GM10847 (cell line): ENCODE measurements around the gene ONECUT1.

Source experiments
- POLR2A ChIP-seq: IDR thresholded peaks from 2 replicates; pipeline ENCODE4 v1.6.1; 2011; ENCODE audit not compliant: insufficient read length; ENCODE audit errors: extremely low read depth

ONECUT1 gene

DNA sequence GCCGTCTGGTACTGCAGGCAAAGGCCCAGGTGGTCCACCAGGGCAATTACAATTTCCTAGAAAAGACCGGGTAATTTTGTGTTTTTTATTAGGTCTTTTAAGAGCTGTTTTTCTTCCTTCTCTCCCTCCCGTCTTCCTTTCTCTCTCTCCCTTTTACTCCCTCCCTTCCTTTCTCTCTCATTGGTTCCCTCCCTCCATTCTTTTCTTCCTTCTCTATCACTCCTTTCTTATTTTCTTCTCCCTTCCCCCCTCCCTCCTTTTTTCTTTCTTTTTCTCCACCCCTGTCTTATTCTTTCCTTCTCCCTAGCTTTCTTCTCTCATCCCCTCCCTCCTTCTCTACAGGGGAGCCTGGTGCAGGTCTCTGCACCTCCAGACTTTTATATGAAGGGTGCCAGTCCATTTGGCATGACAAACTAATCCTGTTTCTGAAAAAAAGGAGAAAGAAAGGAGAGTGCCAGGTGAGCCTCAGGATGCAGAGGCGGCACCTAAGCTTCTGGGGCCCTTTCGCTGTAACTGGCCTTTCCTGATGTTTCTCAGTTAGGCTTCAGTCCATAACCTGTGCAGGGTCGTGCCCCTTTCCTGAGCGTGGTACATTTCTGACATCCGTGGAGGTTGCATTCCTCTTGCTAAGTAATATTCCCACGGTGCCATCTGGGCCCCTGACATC, 9.1 kb upstream of the ONECUT1 start:
- no peak for TF ChIP-seq POLR2A

DNA sequence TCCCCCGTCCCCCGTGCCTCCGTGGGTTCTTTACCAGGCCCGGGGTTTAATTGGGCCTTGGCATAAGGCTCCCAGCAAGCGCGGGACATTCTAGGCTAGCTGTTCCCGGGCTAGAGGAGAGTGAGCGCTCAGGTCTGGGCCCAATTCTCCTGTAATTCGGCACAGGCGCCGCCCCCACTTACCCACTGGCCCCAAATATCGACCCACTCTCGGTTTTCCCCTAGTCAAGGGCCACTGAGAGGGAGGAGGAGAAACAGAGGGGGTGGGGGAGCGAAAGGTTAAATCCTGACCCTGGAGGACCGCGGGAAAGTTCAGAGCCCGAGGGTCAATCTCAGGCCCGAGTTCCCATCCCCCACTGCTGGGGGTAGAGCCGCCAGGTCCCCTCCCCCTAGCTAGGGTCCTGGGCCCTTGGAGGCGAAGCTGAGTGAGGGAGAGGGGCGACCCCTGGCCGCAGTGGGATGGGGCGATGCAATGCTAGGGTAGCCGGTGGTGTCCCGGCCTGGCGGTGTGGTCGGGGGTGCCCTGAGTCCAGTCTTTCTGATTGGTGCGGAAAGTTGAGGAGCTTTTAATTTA, 8.5 kb upstream of the ONECUT1 start:
- TF ChIP-seq POLR2A, result no peak

DNA sequence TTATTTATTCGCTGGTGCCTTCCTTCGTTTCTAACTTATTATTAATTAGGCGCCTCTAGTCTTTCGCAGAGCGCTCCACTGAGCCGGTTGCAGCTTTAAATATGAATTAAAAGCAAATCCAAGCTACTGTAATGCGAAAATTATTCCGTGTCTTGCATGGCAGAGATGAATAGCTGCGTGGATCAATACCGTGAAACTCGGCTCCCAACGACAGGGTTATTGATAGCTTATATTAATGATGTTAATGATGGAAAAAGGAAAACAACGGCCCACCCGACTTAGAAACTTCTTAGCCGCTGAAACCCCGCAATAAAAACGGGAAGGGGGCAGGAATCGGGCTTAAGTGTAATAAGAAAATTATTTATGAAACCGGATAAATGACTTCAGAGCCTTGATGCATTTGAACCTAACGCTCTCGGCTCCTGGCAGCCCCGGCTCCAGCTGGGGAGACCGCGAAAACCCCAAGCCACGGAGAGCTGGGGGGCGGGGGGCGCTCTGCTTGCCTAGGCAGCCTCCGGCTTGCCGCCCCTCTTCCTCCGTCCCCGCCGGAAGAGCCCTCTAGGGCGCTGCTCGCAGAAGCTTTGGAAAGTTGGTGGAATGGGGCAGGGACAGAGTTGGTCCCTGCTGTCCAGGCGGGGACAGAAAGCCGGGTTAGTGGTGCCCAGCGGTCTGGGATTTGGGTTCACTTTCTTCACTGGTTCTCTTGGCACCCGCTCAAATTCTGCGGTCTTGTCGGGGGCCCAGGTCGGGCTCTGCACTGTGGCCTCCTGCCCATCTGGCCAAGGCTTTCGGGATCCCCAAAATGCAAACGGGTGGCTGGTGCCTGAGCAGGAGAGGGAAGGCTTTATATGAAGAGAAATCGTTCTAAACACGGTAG, 7.7 kb upstream of the ONECUT1 start:
- no peak for TF ChIP-seq POLR2A

DNA sequence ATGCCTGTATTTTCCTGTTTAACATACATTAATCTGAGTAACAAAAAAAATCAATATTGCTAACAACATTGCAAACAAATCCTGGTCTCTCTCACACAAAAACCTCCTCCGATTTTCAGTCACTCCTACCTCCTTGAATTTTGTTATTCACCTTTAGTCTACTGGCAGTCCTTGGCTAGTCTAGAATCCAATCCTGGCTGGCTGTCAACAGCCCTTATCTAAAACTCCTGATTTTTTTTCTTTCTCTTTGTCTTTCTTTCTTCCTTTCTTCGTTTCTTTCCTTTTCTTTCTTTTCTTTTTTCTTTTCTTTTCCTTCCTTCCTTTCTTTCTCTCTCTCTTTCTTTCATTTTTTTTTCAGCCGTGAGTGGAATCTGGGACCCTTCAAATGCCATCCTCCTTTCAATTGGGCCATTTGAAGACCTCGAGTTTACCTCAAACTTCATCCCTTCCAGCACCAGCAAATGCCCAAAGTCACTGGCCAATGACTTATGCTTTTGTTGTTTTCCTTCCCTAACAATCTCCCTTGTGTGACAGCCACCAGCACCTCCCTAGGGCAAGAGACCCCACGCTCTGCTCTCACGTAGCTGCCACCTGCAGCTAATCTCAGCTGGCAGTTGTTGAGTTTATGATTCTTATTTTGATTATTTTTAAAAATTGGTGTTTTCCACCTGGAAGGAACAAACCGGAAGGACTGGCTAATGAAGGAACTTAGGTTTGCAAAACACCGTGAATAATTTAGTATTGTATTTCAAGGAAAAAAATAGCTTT, 6.8 kb upstream of the ONECUT1 start:
- no peak for TF ChIP-seq POLR2A

DNA sequence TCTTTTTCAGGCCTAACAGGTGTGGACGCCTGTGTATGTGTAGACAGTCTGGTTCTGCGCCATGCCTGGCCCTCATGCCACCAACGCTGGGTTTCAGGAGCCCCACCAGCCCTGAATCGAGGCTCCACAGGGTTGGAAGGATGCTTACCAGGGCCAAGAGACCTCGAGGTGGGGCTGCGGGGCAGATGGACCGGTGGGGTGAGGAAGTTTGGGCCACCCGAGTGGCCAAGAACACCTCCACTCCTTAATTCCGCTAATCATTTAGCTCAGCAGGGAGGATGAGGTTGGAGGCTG, 6.0 kb upstream of the ONECUT1 start:
- no peak for TF ChIP-seq POLR2A

DNA sequence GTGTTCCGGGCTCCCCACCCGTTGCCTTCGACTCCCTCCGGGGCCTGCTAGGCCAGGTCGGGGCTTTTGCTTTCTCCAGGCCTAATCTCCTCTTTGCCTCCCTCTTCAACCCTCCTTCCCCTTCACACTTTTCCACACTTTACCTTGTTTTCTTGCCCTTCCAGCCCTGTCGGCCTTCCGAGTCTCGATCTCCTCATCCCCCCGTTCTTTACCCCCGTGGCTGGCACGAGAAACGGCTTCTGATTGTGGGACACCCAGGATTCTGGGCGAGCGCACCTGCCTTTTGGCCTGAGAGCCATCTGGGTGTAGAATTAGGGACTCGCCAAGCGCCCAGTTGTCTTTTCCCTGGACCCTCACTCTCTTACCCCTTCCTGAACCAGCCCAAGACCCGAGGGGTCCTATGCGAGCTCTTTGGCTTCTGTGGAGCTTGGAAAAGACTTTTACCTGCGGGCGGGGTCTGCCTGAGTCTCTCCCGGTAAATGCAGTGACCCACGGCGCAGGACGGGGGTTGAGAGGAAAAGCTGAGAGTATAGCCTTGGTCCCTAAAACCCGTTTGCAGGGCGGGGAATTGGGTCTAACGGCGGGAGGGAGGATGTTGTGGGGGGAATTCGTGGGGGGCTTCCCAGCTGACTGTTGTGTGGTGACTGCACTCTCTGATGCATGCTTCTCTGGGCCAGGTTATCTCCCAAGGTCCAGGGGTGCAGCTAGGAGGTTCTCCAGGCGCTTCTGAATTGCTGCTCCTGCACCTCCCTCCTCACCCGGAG, 5.5 kb upstream of the ONECUT1 start:
- no peak for TF ChIP-seq POLR2A

DNA sequence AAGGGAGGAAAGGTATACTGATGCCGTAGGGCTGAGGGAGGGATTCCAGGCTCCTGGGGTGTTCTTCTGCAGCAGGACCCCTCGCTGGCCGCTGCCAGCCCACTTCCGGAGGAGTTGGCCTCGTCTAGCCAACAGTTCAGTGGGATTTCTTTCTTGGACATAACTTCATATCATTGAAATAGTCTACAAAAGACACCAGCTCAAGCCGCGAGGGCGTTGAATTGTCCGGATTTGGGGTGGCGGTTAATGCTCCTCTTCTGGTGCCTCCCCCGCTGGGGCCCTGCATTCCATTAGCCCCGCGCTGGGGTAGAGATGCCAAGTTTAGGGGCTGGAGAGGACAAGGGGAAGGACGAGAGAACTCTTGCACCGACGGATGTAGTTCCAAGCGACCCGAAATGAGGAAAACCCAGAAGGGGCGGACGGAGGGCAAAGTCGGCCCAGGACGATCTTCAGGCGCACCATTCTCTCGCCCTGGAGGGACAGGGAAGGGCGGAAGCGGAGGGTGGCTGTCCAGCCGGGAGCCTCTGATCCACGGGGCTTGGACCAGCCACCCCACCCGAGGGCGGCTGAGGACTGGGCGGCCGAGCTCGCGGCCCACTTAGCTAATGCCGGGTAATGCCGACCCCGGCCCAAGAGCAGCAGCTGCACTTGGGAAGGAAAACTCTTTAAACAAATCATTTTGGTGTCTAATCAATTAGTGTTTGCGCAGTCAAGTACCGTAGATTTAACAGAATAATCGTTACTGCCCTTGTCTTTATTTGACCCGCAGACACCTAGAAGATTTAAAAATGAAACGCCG, 4.7 kb upstream of the ONECUT1 start:
- no peak for TF ChIP-seq POLR2A

DNA sequence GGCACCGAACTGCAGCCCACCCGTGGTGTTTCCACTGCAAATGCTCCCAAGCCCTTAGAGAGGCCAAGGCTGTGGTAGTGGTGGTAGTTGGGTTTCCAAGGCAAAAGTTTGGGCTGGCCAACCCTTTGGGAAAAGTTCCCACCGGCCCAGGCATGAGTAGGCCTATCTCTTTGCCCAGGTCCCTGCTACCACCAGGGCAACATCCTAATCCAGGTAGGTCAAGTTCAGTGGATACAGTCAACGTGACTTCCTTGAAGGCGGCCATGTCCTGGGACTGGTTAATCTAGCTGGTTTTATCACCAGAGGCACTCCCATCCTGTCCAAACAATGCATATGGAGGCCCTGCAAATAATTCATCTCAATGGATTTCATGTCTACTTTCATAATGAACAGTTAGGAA, 1.6 kb upstream of the ONECUT1 start:
- TF ChIP-seq POLR2A, result no peak

DNA sequence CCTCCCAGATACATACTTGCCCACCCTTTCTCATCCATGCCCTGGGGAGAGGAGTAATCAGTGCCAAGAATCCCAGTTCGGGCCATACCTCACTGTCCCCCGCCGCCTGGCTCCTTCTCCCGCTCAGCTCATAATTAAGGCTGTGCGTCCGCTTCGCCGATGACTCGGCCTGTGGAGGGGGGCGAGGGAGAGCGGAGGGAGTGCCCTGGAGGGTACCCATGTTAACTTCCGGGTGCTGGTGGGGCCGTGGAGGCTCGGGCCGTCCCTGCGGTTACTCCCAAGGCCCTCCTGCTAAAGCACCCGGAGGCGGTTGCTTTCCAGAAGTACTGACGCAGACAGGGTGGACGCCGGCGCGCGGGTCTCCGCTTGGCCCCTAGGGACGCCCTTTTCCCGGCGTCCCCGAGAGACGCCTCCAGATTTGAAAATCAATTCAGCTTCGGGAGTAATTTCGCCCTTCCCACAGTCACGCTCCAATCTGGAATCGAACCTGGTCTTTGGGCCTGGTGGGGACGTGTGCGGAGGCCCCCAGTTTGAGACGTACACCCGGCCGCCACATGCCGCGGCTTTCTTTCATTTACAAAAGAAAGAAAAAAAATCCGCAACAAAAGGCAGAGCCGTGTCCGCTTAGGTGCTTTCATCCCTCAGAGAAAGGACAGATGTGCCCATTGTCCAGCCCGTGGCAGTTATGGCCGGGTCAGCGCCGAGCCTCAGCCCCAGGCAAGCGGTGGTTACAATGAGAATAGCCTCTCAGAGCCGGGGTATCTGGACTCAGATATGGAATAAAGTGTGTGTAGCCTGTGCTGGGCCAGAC, 1.0 kb upstream of the ONECUT1 start:
- no peak for TF ChIP-seq POLR2A

DNA sequence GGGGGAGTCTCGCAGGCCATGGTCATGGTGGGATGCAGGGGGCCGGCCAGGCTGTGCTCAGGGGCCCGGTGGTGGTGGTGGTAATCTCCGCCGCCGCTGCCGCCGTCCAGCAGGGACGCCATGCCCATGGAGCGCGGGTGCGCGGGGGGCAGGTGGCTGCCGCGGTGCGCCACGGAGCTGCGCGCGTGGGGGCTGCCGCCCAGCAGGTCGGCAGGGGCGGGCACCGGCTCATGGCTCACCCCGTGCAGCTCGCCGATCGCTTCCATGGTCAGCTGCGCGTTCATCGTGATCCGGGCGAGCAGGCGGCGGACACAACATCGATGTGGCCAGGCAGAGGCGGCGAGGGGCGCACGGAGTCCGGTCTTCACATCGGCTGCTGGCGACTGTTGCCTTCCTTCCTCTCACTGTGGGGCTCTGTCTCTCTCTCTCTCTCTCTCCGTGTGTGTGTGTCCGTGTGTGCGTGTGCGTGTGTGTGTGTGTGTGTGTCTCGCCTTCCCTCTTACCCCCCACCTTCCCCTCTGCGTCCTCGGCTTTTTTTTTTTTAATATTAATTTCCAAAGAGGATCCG, 451 bp downstream of the ONECUT1 start:
- no peak for TF ChIP-seq POLR2A

DNA sequence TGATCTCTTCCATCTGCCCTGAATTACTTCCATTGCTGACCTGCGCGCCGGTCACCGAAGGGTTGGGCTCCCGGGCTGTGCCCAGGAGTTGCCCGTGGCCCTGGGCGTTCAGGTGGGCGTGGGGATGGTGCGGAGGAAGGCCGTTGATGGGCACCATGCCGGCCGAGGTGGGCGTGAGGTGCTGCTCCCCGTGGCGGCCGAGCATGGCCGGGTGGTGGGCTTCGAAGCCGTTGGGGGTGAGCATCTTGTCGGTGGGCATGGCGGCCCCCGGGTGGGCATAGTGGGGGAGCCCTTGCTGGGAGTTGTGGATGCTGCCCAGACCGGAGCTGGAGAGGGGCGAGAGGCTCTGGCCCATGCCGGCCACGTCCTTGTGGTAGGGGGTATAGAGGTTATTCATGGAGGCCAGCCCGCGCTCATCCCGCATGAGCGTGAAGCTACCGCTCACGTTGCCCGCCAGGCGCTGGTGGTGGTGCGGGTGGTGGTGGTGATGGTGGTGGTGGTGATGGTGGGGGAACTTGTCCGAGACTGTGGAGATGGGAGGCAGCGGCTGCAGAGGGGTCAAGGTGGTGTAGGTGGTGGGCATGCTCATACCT, 1.0 kb downstream of the ONECUT1 start:
- no peak for TF ChIP-seq POLR2A

DNA sequence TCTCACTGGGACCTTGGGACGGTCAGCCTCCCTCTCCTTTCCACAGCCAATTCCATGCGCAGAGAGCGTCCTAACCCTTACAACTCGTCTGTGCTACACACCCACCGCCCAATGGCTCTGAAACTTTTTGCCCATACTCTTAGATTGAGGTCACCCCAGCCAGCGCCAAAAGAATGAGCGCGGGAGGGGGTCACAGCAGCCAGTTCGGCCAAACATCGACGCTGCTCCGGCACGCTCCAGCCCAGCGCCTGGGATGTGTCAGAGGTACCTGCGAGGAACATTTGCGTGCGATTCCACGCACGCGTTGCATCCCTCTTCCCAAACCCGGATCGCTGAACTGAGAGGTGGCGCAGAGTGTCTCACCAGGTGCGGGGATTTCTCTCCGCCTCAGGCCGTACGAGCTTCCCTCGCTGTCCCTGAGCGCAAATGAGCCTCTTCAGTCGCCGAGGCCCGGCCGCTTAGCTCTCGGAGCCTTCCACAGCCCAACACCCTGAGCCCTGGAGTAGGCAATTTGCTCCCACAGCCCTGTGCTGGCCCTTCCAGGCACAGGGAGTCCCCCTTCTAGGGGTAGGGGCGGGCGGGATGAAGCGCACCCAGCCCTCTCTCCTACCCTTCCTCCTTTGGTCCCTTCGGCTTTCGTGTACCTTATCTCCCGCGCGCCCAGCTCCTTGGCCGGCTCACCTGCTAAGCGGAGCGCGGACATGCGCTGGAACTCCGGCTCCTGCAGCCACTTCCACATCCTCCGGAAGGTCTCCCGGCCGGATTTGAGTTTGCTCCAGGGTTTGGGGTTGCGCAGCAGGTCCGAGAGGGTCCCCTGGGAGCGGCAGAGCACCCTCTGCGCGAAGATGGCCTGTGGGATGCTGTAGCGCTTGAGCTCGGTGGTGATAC, 1.8 kb downstream of the ONECUT1 start:
- no peak for TF ChIP-seq POLR2A
